Measurements from ENCODE around the gene LARGE1.

LARGE1 gene

GRCh38 chr22:33418484-33418883 is 501.8 kb downstream of the LARGE1 start:
- no peak for DNase-seq (ENCODE audit: extremely low read depth, low read depth)
- TF ChIP-seq CTCF (IDR thresholded peaks at IDR 0.05; ENCODE audit: low read depth, low read length) = no peak

- no peak for TF ChIP-seq CTCF (IDR thresholded peaks at IDR 0.05; ENCODE audit: low read depth, low read length)
- DNase-seq (ENCODE audit: extremely low read depth, low read depth) = no peak
Measured at GRCh38 chr22:33415401-33415800, 504.9 kb downstream of the LARGE1 start.

GRCh38 chr22:33409079-33409478 is 511.2 kb downstream of the LARGE1 start:
- TF ChIP-seq CTCF (IDR thresholded peaks at IDR 0.05; ENCODE audit: low read depth, low read length) = no peak
- no peak for DNase-seq (ENCODE audit: extremely low read depth, low read depth)

GRCh38 chr22:33405194-33405593 is 515.1 kb downstream of the LARGE1 start:
- TF ChIP-seq CTCF (IDR thresholded peaks at IDR 0.05; ENCODE audit: low read depth, low read length) = no peak
- DNase-seq (ENCODE audit: extremely low read depth, low read depth) = no peak

GRCh38 chr22:33404723-33405122 is 515.6 kb downstream of the LARGE1 start:
- no peak for DNase-seq (ENCODE audit: extremely low read depth, low read depth)
- no peak for TF ChIP-seq CTCF (IDR thresholded peaks at IDR 0.05; ENCODE audit: low read depth, low read length)

- TF ChIP-seq CTCF (IDR thresholded peaks at IDR 0.05; ENCODE audit: low read depth, low read length) = no peak
- DNase-seq (ENCODE audit: extremely low read depth, low read depth) = no peak
Measured at GRCh38 chr22:33402325-33402724, 518.0 kb downstream of the LARGE1 start.

- TF ChIP-seq CTCF (IDR thresholded peaks at IDR 0.05; ENCODE audit: low read depth, low read length) = no peak
- no peak for DNase-seq (ENCODE audit: extremely low read depth, low read depth)
Measured at GRCh38 chr22:33401291-33401690, 519.0 kb downstream of the LARGE1 start.

All from AG09319 (cell line).